Measurements from ENCODE around the gene ZMIZ1. TPM values are rescaled to one million over a fixed set of nuclear protein-coding genes. Genes with fewer than 3 reads are reported as not detected.

Gene ZMIZ1
- polyA plus RNA-seq, 3 donors = 3.3 to 64.6 (median 8.9) TPM

- Histone ChIP-seq H3K4me3 (replicated peaks in 1 of 3; ENCODE audit: low read depth in 2 of 3, low read length in 3 of 3) (no peak overlapping the region), H3K27ac (ENCODE audit: low read depth in 1 of 2, low read length in 2 of 2) (no peak overlapping the region), H3K9ac (ENCODE audit: insufficient read depth, low read length, poor library complexity, severe bottlenecking) (no peak overlapping the region), H3K9me3 (replicated peaks in 1 of 2; ENCODE audit: control insufficient read depth in 1 of 2, insufficient read depth in 1 of 2, low read length in 2 of 2) (no peaks in the 10 kb centered on the region), H3K27me3 (ENCODE audit: control insufficient read depth in 2 of 2, insufficient read depth in 2 of 2, low read length in 2 of 2) (no peaks in the 10 kb centered on the region), H3K4me1 (ENCODE audit: control insufficient read depth in 1 of 2, insufficient read depth in 2 of 2, low read length in 2 of 2) (no peaks in the 10 kb centered on the region), H4K20me1 (ENCODE audit: insufficient read depth, low read length) (no peaks in the 10 kb centered on the region), H3K36me3 (replicated peaks in 1 of 2; ENCODE audit: control insufficient read depth in 1 of 2, insufficient read depth in 2 of 2, low read length in 2 of 2) (no peaks in the 10 kb centered on the region), H2AFZ (ENCODE audit: insufficient read depth, low read depth, low read length, poor library complexity, severe bottlenecking) (no peak overlapping the region), H3K79me2 (ENCODE audit: insufficient read depth, low read length) (no peaks in the 10 kb centered on the region), H3K4me2 (replicated peaks; ENCODE audit: extremely low read depth, low read length, poor library complexity, severe bottlenecking) (no peak overlapping the region)
- no peaks in the 10 kb centered on the region for H3K36me3 Mint-ChIP-seq
- no peaks in the 10 kb centered on the region for H3K4me1 Mint-ChIP-seq
- no peak overlapping the region for H3K4me3 Mint-ChIP-seq
- no peaks in the 10 kb centered on the region for H3K9me3 Mint-ChIP-seq
- intact Hi-C loops (cut with micrococcal nuclease) = no loop called here
- H3K27ac Mint-ChIP-seq = no peak overlapping the region
- TF ChIP-seq CTCF (IDR thresholded peaks at IDR 0.05) = no peak
- peaks cover 3 to 9% (median 7%) of the 10 kb centered on the region in 3 donors for H3K27me3 Mint-ChIP-seq (ENCODE audit: low read depth in 3 of 3)
- WGBS (ENCODE audit: insufficient coverage) = no CpG with 5 or more reads among the region's 1 CpG
- no peak for DNase-seq
Observed at GRCh38 chr10:79038104-79038840, 30.5 kb upstream of the ZMIZ1 start.

GRCh38 chr10:79038841-79039201 lies 29.9 kb upstream of the ZMIZ1 start:
- Mint-ChIP-seq H3K36me3 (no peaks in the 10 kb centered on the region), H3K4me1 (no peaks in the 10 kb centered on the region), H3K27me3 (ENCODE audit: low read depth in 3 of 3) (peaks cover 3 to 9% (median 7%) of the 10 kb centered on the region in 3 donors), H3K27ac (no peak overlapping the region), H3K9me3 (no peaks in the 10 kb centered on the region), H3K4me3 (no peak overlapping the region)
- H3K9me3 ChIP-seq (replicated peaks in 1 of 2; ENCODE audit: control insufficient read depth in 1 of 2, insufficient read depth in 1 of 2, low read length in 2 of 2) = no peaks in the 10 kb centered on the region
- H3K36me3 ChIP-seq (replicated peaks in 1 of 2; ENCODE audit: control insufficient read depth in 1 of 2, insufficient read depth in 2 of 2, low read length in 2 of 2) = no peaks in the 10 kb centered on the region
- intact Hi-C loops (cut with micrococcal nuclease) = no loop called here
- no peaks in the 10 kb centered on the region for H3K27me3 ChIP-seq (ENCODE audit: control insufficient read depth in 2 of 2, insufficient read depth in 2 of 2, low read length in 2 of 2)
- no peak overlapping the region for H2AFZ ChIP-seq (ENCODE audit: insufficient read depth, low read depth, low read length, poor library complexity, severe bottlenecking)
- H4K20me1 ChIP-seq (ENCODE audit: insufficient read depth, low read length) = no peaks in the 10 kb centered on the region
- DNase-seq = no peak
- H3K4me3 ChIP-seq (replicated peaks in 1 of 3; ENCODE audit: low read depth in 2 of 3, low read length in 3 of 3) = no peak overlapping the region
- H3K4me1 ChIP-seq (ENCODE audit: control insufficient read depth in 1 of 2, insufficient read depth in 2 of 2, low read length in 2 of 2) = no peaks in the 10 kb centered on the region
- H3K27ac ChIP-seq (ENCODE audit: low read depth in 1 of 2, low read length in 2 of 2) = no peak overlapping the region
- TF ChIP-seq CTCF (IDR thresholded peaks at IDR 0.05) = no peak
- H3K9ac ChIP-seq (ENCODE audit: insufficient read depth, low read length, poor library complexity, severe bottlenecking) = no peak overlapping the region
- no peaks in the 10 kb centered on the region for H3K79me2 ChIP-seq (ENCODE audit: insufficient read depth, low read length)
- 89% methylated on average over 2 of the region's 5 CpGs for WGBS (ENCODE audit: insufficient coverage)
- H3K4me2 ChIP-seq (replicated peaks; ENCODE audit: extremely low read depth, low read length, poor library complexity, severe bottlenecking) = no peak overlapping the region
